B cell (primary cell): ENCODE data around the gene FARP1. TPM values are rescaled to one million over a fixed set of nuclear protein-coding genes. Genes with fewer than 3 reads are reported as not detected.

Experiments
- ATAC-seq: fragments of 200-7000 bp; cut with Tn5 transposase; one replicate; pipeline ENCODE4 v1.10.0; 2021; ENCODE audit warnings: low read depth, mild to moderate bottlenecking, moderate number of reproducible peaks, moderate library complexity
- CTCF ChIA-PET: fragments of 350-600 bp; sonication (Branson Sonifier 250); formaldehyde crosslinking; loops from one replicate; lab custom pipeline; 2021; ENCODE audit warnings: antibody characterized with exemption, inconsistent platforms; lab: Charles Lee
- POLR2A ChIA-PET: fragments of 350-600 bp; sonication (Branson Sonifier 250); formaldehyde crosslinking; loops from one replicate; lab custom pipeline; 2021; ENCODE audit warnings: antibody characterized with exemption; lab: Charles Lee
- DNase-seq: peaks from one replicate; pipeline ENCODE4 v3.0.0; 2013
- H2AFZ ChIP-seq: 2 replicates; pipeline ENCODE4 v1.6.1; 2012; ENCODE audit warnings: mild to moderate bottlenecking, low read depth, low read length; ENCODE audit not compliant: insufficient read depth, poor library complexity, severe bottlenecking
- H3K27ac ChIP-seq, 2 donors: 1 replicate in 1 of 2; 2 replicates in 1 of 2; pipeline ENCODE4 v1.5.1; 2012 to 2013; ENCODE audit warnings: low read length in 2 of 2, mild to moderate bottlenecking in 2 of 2, moderate library complexity in 1 of 2
- H3K27me3 ChIP-seq, 4 experiments: fragments of 200-600 bp in 1 of 4; sonication (generic) in 1 of 4; replicated peaks in 1 of 4; 1 replicate in 2 of 4; 2 replicates in 2 of 4; pipeline versions ENCODE4 v1.6.1 to v1.7.0; 2013 to 2016; ENCODE audit warnings: low read length in 3 of 4, mild to moderate bottlenecking in 2 of 4, mixed read lengths in 1 of 4, moderate library complexity in 1 of 4; ENCODE audit not compliant: insufficient read depth in 4 of 4, control insufficient read depth in 3 of 4; ENCODE audit errors: control extremely low read depth in 1 of 4
- H3K36me3 ChIP-seq, 2 experiments: replicated peaks in 1 of 2; 1 replicate in 1 of 2; 2 replicates in 1 of 2; pipeline versions ENCODE4 v1.6.1 to v1.7.1; 2013; ENCODE audit warnings: low read length in 1 of 2; ENCODE audit not compliant: insufficient read depth in 2 of 2, control insufficient read depth in 1 of 2; ENCODE audit errors: control extremely low read depth in 1 of 2, extremely low read depth in 1 of 2
- H3K4me1 ChIP-seq, 2 donors: fragments of 200-600 bp in 1 of 2; sonication (generic) in 1 of 2; 1 replicate in 1 of 2; 2 replicates in 1 of 2; pipeline versions ENCODE4 v1.5.1 to v1.6.1; 2013 to 2017; ENCODE audit warnings: low read length in 2 of 2; ENCODE audit not compliant: control insufficient read depth in 2 of 2, insufficient read depth in 2 of 2
- H3K4me2 ChIP-seq: replicated peaks from 2 replicates; pipeline ENCODE3; 2012; ENCODE audit warnings: mild to moderate bottlenecking, low read depth, low read length; ENCODE audit not compliant: poor library complexity, severe bottlenecking
- H3K4me3 ChIP-seq, 5 experiments: fragments of 200-600 bp in 1 of 5; sonication (generic) in 1 of 5; 1 replicate in 3 of 5; 2 replicates in 2 of 5; pipeline versions ENCODE4 v1.5.1 to v1.7.0; 2011 to 2016; ENCODE audit warnings: low read length in 4 of 5, mild to moderate bottlenecking in 4 of 5, low read depth in 2 of 5, control low read depth in 1 of 5, moderate library complexity in 1 of 5; ENCODE audit not compliant: insufficient read depth in 1 of 5; ENCODE audit errors: control extremely low read depth in 1 of 5, extremely low read depth in 1 of 5
- H3K79me2 ChIP-seq: fragments of 200-600 bp; sonication (generic); one replicate; pipeline ENCODE4 v1.6.0; 2016; ENCODE audit warnings: low read length; ENCODE audit not compliant: control insufficient read depth, insufficient read depth
- H3K9ac ChIP-seq: fragments of 200-600 bp; sonication (generic); 2 replicates; pipeline ENCODE4 v1.6.1; 2017; ENCODE audit warnings: mild to moderate bottlenecking, low read length, moderate library complexity
- H3K9me3 ChIP-seq, 3 donors: one replicate each; pipeline versions ENCODE4 v1.6.1 to v1.7.1; 2013; ENCODE audit warnings: low read length in 2 of 3; ENCODE audit not compliant: control insufficient read depth in 2 of 3, insufficient read depth in 1 of 3; ENCODE audit errors: control extremely low read depth in 1 of 3
- H4K20me1 ChIP-seq: 2 replicates; pipeline ENCODE4 v1.6.0; 2012; ENCODE audit warnings: mild to moderate bottlenecking, low read length; ENCODE audit not compliant: insufficient read depth, control insufficient read depth, poor library complexity, severe bottlenecking
- H3K27ac Mint-ChIP-seq: one replicate; pipeline ENCODE4 v1.8.0; 2021; ENCODE audit warnings: mixed read lengths
- H3K27me3 Mint-ChIP-seq: one replicate; pipeline ENCODE4 v1.8.0; 2021; ENCODE audit warnings: mixed read lengths
- H3K4me1 Mint-ChIP-seq: one replicate; pipeline ENCODE4 v1.8.0; 2021; ENCODE audit warnings: mixed read lengths
- H3K4me3 Mint-ChIP-seq: one replicate; pipeline ENCODE4 v1.8.0; 2021; ENCODE audit warnings: mixed read lengths
- H3K9me3 Mint-ChIP-seq: one replicate; pipeline ENCODE4 v1.8.0; 2022; ENCODE audit warnings: mixed read lengths; ENCODE audit not compliant: insufficient read depth
- EZH2 ChIP-seq: IDR thresholded peaks from 2 replicates; pipeline ENCODE4 v1.6.1; 2012; ENCODE audit warnings: borderline replicate concordance, low read depth, mild to moderate bottlenecking, moderate library complexity, low read length; ENCODE audit not compliant: insufficient read depth, poor library complexity, severe bottlenecking
- WGBS: methylation state at CpG from one replicate; pipeline ENCODE4 v1.1.5; 2013; ENCODE audit warnings: missing lambda C conversion rate; ENCODE audit not compliant: insufficient coverage; 5-methylcytosine and 5-hydroxymethylcytosine counted together
- intact Hi-C: fragments of 100-400 bp; cut with micrococcal nuclease; formaldehyde crosslinking; loops from one replicate; pipeline ENCODE4 v1.10.0; 2022
- polyA plus RNA-seq: library from polyadenylated mRNA; depleted of rRNA; stranded (reverse); fragments of >200 nt; gene quantifications from 2 replicates; pipeline ENCODE4 v1.2.3, GENCODE V29; 2012
- total RNA-seq, 2 donors: library from RNA; stranded (reverse); fragments of 120-200 nt in 1 of 2; gene quantifications; 1 replicate in 1 of 2; 2 replicates in 1 of 2; pipeline versions ENCODE4 v1.2.3 to v1.2.4, GENCODE V29; 2013 to 2022
- TF ChIP-seq, protein P1 (sequence below): fragments of 200-600 bp; IDR thresholded peaks from one replicate; pipeline ENCODE4 v1.8.0; 2022; ENCODE audit warnings: antibody characterized with exemption, mild to moderate bottlenecking

FARP1 gene
- total and polyA plus RNA-seq, 2 donors (not counting 1 experiment from before 2014, with no cell fraction given): 0.15 to 1.5 TPM

DNA sequence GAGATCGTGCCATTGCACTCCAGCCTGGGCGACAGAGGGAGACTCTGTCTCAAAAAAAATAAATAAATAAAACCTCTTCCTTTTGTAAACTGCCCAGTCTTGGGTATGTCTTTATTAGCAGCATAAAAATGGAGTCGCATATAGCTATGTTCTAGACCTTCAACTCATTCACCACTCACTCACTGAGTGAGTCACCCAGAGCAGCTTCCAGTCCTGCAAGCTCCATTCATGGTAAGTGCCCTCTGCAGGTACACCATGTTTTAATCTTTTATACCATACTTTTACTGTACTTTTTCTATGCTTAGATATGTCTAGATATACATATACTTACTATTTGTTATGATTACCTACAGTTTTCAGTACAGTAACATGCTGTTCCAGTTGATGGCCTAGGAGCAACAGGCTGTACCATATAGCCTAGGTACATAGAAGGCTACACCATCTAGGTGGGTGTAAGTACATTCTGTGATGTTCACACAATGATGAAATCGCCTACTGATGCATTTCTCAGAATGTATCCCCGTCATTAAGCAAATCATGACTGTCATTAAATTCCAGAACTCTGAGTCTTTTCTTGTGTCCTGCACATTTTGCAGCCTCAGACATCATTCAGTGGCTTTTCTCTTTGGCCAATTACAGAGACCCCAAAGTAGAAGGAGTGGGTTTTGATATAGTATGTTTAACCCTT is 13.7 kb upstream of the FARP1 start:
- intact Hi-C loops: no loop called here
- no peaks in the 10 kb centered on the region for H3K27me3 ChIP-seq
- WGBS: 100% methylated on average over 1 of the region's 5 CpGs
- Mint-ChIP-seq H3K4me3 (no peak overlapping the region), H3K9me3 (peaks cover 5% of the 10 kb centered on the region), H3K27me3 (peaks cover 18% of the 10 kb centered on the region), H3K4me1 (peaks cover 6% of the 10 kb centered on the region), H3K27ac (no peak overlapping the region)
- ATAC-seq (no peak), DNase-seq (no peak)
- TF ChIP-seq, protein P1, sequence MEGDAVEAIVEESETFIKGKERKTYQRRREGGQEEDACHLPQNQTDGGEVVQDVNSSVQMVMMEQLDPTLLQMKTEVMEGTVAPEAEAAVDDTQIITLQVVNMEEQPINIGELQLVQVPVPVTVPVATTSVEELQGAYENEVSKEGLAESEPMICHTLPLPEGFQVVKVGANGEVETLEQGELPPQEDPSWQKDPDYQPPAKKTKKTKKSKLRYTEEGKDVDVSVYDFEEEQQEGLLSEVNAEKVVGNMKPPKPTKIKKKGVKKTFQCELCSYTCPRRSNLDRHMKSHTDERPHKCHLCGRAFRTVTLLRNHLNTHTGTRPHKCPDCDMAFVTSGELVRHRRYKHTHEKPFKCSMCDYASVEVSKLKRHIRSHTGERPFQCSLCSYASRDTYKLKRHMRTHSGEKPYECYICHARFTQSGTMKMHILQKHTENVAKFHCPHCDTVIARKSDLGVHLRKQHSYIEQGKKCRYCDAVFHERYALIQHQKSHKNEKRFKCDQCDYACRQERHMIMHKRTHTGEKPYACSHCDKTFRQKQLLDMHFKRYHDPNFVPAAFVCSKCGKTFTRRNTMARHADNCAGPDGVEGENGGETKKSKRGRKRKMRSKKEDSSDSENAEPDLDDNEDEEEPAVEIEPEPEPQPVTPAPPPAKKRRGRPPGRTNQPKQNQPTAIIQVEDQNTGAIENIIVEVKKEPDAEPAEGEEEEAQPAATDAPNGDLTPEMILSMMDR: no peak
- TF ChIP-seq EZH2: no peak
- no peak overlapping the region for H3K4me3 ChIP-seq
- no peaks in the 10 kb centered on the region for H3K79me2 ChIP-seq
- no peak overlapping the region for H3K4me2 ChIP-seq
- CTCF ChIA-PET: no interaction called here
- POLR2A ChIA-PET: no interaction called here
- no peak overlapping the region for H3K27ac ChIP-seq
- no peaks in the 10 kb centered on the region for H3K36me3 ChIP-seq
- no peaks in the 10 kb centered on the region for H4K20me1 ChIP-seq
- H2AFZ ChIP-seq: no peak overlapping the region
- H3K9me3 ChIP-seq: peaks cover 0 to 10% (median 1%) of the 10 kb centered on the region in 3 donors
- H3K4me1 ChIP-seq: peaks cover 2 to 4% of the 10 kb centered on the region in 2 donors
- no peak overlapping the region for H3K9ac ChIP-seq

DNA sequence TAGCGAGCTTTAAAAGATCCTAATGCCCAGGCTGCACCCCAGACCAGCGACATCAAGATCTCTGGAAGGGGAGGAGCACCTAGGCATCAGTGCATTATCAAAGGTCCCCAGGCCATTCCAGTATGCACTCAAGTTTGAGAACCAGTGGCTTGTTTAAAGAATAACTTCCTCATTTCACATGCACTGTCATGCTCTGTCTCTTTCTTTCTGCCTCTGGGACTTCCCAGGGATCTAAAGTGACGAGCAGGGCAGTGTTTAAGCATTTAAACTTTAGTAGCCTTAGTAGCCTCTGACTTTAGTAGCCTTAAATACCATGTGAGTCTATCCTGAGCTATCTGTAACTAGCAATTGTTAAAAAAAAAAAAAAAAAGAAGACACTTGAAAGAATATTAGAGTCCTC is 8.9 kb upstream of the FARP1 start:
- ChIA-PET CTCF (no interaction called here), POLR2A (no interaction called here)
- H3K9me3 ChIP-seq: no peaks in the 10 kb centered on the region
- peaks cover 0 to 7% (median 0%) of the 10 kb centered on the region in 4 experiments for H3K27me3 ChIP-seq
- no peaks in the 10 kb centered on the region for H3K36me3 ChIP-seq
- Mint-ChIP-seq H3K4me1 (peaks cover 6% of the 10 kb centered on the region), H3K27ac (no peak overlapping the region), H3K9me3 (peaks cover 2% of the 10 kb centered on the region), H3K27me3 (peaks cover 28% of the 10 kb centered on the region), H3K4me3 (no peak overlapping the region)
- no peaks in the 10 kb centered on the region for H3K79me2 ChIP-seq
- ATAC-seq: peak; percentile 58
- no peak overlapping the region for H3K4me3 ChIP-seq
- H3K4me1 ChIP-seq: peaks cover 2 to 4% of the 10 kb centered on the region in 2 donors
- 43% methylated on average over 2 of the region's 3 CpGs for WGBS
- intact Hi-C loops: no loop called here
- TF ChIP-seq, protein P1: no peak
- TF ChIP-seq EZH2: no peak
- no peak overlapping the region for H2AFZ ChIP-seq
- H3K4me2 ChIP-seq: no peak overlapping the region
- H4K20me1 ChIP-seq: no peaks in the 10 kb centered on the region
- no peak overlapping the region for H3K9ac ChIP-seq
- DNase-seq: peak; percentile 29
- no peak overlapping the region for H3K27ac ChIP-seq
